ENCODE results near the gene ULK1.

DNA sequence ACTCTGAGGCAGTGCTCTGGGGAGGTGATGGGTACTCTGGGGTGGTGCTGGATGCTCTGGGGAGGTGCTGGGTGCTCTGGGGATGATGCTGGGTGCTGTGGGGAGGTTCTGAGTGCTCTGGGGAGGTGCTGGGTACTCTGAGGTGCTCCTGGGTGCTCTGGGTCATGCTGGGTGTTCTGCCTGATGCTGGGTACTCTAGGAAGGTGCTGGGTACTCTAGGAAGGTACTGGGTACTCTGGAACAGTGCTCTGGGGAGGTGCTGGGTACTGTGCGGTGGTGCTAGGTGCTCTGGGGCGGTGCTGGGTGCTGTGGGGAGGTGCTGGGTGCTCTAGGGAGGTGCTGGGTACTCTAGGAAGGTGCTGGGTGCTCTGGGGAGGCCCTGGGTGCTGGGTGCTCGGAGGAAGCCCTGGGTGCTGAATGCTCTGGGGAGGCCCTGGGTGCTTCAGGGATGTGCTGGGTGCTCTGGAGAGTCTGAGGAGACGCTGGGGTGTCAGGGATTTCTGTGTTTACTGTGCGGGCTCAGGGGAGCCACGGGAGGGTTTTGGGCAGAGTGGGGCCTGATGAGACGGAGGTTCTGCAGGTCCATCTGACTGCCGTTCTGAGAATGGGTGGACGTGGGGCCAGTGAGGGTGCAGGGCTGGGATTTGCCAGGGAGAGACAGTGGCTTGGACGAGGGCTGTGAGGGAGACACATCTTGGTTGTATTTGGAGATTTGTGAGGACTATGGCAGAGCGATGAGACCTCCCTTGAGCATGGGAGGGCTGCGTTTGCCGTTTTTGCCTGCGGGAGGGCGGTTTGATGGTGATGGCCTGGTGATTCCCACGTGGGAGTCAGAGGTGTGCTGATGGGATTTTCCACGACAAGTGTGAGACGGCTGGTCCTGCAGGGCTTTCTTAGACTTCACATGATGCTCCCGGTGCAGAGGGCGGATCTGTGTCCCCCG is 36.2 kb upstream of the ULK1 start:
- TF ChIP-seq, protein P1, sequence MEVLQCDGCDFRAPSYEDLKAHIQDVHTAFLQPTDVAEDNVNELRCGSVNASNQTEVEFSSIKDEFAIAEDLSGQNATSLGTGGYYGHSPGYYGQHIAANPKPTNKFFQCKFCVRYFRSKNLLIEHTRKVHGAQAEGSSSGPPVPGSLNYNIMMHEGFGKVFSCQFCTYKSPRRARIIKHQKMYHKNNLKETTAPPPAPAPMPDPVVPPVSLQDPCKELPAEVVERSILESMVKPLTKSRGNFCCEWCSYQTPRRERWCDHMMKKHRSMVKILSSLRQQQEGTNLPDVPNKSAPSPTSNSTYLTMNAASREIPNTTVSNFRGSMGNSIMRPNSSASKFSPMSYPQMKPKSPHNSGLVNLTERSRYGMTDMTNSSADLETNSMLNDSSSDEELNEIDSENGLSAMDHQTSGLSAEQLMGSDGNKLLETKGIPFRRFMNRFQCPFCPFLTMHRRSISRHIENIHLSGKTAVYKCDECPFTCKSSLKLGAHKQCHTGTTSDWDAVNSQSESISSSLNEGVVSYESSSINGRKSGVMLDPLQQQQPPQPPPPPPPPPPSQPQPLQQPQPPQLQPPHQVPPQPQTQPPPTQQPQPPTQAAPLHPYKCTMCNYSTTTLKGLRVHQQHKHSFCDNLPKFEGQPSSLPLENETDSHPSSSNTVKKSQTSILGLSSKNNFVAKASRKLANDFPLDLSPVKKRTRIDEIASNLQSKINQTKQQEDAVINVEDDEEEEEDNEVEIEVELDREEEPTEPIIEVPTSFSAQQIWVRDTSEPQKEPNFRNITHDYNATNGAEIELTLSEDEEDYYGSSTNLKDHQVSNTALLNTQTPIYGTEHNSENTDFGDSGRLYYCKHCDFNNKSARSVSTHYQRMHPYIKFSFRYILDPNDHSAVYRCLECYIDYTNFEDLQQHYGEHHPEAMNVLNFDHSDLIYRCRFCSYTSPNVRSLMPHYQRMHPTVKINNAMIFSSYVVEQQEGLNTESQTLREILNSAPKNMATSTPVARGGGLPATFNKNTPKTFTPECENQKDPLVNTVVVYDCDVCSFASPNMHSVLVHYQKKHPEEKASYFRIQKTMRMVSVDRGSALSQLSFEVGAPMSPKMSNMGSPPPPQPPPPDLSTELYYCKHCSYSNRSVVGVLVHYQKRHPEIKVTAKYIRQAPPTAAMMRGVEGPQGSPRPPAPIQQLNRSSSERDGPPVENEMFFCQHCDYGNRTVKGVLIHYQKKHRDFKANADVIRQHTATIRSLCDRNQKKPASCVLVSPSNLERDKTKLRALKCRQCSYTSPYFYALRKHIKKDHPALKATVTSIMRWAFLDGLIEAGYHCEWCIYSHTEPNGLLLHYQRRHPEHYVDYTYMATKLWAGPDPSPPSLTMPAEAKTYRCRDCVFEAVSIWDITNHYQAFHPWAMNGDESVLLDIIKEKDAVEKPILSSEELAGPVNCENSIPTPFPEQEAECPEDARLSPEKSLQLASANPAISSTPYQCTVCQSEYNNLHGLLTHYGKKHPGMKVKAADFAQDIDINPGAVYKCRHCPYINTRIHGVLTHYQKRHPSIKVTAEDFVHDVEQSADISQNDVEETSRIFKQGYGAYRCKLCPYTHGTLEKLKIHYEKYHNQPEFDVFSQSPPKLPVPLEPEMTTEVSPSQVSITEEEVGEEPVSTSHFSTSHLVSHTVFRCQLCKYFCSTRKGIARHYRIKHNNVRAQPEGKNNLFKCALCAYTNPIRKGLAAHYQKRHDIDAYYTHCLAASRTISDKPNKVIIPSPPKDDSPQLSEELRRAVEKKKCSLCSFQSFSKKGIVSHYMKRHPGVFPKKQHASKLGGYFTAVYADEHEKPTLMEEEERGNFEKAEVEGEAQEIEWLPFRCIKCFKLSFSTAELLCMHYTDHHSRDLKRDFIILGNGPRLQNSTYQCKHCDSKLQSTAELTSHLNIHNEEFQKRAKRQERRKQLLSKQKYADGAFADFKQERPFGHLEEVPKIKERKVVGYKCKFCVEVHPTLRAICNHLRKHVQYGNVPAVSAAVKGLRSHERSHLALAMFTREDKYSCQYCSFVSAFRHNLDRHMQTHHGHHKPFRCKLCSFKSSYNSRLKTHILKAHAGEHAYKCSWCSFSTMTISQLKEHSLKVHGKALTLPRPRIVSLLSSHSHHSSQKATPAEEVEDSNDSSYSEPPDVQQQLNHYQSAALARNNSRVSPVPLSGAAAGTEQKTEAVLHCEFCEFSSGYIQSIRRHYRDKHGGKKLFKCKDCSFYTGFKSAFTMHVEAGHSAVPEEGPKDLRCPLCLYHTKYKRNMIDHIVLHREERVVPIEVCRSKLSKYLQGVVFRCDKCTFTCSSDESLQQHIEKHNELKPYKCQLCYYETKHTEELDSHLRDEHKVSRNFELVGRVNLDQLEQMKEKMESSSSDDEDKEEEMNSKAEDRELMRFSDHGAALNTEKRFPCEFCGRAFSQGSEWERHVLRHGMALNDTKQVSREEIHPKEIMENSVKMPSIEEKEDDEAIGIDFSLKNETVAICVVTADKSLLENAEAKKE (CRISPR knock-in tag; IDR thresholded peaks at IDR 0.05) = no peak
- TF ChIP-seq, protein P2, sequence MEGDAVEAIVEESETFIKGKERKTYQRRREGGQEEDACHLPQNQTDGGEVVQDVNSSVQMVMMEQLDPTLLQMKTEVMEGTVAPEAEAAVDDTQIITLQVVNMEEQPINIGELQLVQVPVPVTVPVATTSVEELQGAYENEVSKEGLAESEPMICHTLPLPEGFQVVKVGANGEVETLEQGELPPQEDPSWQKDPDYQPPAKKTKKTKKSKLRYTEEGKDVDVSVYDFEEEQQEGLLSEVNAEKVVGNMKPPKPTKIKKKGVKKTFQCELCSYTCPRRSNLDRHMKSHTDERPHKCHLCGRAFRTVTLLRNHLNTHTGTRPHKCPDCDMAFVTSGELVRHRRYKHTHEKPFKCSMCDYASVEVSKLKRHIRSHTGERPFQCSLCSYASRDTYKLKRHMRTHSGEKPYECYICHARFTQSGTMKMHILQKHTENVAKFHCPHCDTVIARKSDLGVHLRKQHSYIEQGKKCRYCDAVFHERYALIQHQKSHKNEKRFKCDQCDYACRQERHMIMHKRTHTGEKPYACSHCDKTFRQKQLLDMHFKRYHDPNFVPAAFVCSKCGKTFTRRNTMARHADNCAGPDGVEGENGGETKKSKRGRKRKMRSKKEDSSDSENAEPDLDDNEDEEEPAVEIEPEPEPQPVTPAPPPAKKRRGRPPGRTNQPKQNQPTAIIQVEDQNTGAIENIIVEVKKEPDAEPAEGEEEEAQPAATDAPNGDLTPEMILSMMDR (conservative IDR thresholded peaks at IDR 0.05; ENCODE audit: low read depth in 2 of 2) = no peak
